Measurements from ENCODE around the gene EMILIN1.
A peak's percentile ranks its signal among the peaks of the same experiment; 100 is the strongest.

EMILIN1 gene

DNA sequence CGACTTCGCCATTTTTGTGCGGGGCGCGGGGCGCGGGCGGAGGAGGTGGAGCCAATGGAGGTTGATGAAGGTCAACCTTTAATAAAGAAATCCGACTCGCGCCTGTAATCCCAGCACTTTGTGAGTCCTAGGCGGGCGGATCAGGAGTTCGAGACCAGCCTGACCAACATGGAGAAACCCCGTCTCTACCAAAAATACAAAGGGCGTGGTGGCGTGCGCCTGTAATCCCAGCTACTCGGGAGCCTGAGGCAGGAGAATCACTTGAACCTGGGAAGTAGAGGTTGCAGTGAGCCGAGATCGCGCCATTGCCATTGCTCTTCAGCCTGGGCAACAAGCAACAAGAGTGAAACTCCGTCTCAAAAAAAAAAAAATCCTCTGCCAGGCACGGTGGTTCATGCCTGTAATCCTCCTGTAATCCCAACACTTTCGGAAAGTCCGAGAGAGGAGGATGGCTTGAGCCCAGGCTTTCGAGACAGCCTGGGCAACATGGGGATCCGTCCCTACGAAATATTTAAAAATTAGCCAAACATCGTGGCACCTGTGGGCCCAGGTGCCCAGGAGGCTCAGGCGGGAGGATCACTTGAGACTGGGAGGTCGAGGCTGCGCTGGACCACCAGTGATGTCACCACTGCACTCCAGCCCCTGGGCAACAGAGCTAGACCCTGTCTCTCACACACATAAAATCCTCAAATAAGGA is 56.5 kb downstream of the EMILIN1 start:
- Histone ChIP-seq H3K9me3 (ENCODE audit: insufficient read depth, low read depth, low read length) (no peaks in the 10 kb centered on the region), H3K36me3 (ENCODE audit: insufficient read depth, low read depth, low read length) (peaks cover 32% of the 10 kb centered on the region), H3K4me3 (ENCODE audit: low read length) (peak overlapping the region; percentile 83; the same call in 1 of the 2 replicates), H3K27ac (ENCODE audit: low read length) (peak overlapping the region; percentile 42), H3K9ac (ENCODE audit: low read depth, low read length) (peak overlapping the region; percentile 56; the same call in 1 of the 2 replicates), H3K27me3 (ENCODE audit: insufficient read depth, low read length) (no peaks in the 10 kb centered on the region), H3K4me1 (ENCODE audit: insufficient read depth, low read length) (peaks cover 8% of the 10 kb centered on the region)

DNA sequence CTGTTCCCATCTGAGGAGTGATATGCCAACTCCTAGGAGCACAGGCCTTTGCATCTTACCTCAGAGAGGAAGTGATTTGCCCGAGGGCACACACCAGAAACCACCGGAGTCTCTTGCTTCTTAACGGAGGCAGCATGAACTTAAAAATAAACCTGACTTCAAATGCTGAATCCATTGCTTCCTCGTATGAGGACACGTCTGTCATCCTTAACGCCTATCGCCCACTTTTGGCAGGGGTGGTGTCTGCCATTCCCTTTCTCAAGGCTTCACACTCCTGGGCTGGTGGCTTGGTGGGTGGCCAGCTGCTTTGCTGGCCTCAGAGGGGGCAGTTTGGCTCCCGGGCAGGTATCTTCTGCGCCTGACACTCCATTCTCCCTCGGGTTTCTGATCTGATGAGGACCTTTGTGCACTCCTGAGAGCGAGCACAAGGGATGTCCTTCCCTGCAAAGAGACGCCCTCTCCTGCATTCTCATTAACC is 57.1 kb downstream of the EMILIN1 start:
- H3K4me1 ChIP-seq (ENCODE audit: insufficient read depth, low read length), result peaks cover 8% of the 10 kb centered on the region
- no peaks in the 10 kb centered on the region for H3K27me3 ChIP-seq (ENCODE audit: insufficient read depth, low read length)
- H3K9ac ChIP-seq (ENCODE audit: low read depth, low read length), result no peak overlapping the region
- no peak overlapping the region for H3K27ac ChIP-seq (ENCODE audit: low read length)
- no peak overlapping the region for H3K4me3 ChIP-seq (ENCODE audit: low read length)
- no peaks in the 10 kb centered on the region for H3K9me3 ChIP-seq (ENCODE audit: insufficient read depth, low read depth, low read length)
- H3K36me3 ChIP-seq (ENCODE audit: insufficient read depth, low read depth, low read length), result peaks cover 26% of the 10 kb centered on the region
